Measurements from ENCODE around the gene C2CD2. TPM values are rescaled to one million over a fixed set of nuclear protein-coding genes. Genes with fewer than 3 reads are reported as not detected.

The C2CD2 gene
- total RNA-seq, 1 experiment from 2014 or later = 9.2 TPM

DNA sequence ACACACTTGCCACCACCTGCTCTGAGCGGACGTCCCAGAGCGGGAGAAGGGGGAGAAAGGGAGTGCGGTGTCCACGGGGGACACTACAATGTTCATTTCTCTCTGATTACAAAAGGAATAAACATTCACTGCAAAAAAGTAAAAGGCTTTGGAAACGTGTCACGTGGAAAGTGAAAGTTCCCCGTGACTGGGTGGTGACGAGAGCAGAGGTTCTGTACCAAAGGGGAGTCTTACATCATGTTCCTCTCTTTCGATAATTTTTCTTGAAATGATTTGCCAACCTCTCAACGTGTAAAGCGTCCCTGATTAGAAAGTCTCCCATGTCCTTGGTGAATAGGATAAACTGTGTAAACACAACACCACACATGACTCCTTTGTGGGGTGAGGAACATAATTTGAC lies 52.7 kb downstream of the C2CD2 start:
- DNase-seq (ENCODE audit: low spot score) = no peak
- Histone ChIP-seq H3K9me3 (ENCODE audit: low read depth, low read length, poor library complexity, severe bottlenecking) (no peaks in the 10 kb centered on the region), H3K27ac (ENCODE audit: low read depth, low read length, poor library complexity, severe bottlenecking) (no peak overlapping the region), H3K27me3 (replicated peaks; ENCODE audit: insufficient read depth, low read depth, low read length, poor library complexity) (no peaks in the 10 kb centered on the region), H3K36me3 (ENCODE audit: insufficient read depth, low read length, poor library complexity, severe bottlenecking) (no peaks in the 10 kb centered on the region), H3K4me1 (ENCODE audit: insufficient read depth, low read length, poor library complexity, severe bottlenecking) (peaks cover 10% of the 10 kb centered on the region), H3K4me3 (ENCODE audit: low read depth, low read length, poor library complexity, severe bottlenecking) (no peak overlapping the region)
- TF ChIP-seq EZH2 (IDR thresholded peaks at IDR 0.05; ENCODE audit: borderline replicate concordance, low read depth, low read length, poor library complexity, severe bottlenecking) = no peak
- TF ChIP-seq, protein P1, sequence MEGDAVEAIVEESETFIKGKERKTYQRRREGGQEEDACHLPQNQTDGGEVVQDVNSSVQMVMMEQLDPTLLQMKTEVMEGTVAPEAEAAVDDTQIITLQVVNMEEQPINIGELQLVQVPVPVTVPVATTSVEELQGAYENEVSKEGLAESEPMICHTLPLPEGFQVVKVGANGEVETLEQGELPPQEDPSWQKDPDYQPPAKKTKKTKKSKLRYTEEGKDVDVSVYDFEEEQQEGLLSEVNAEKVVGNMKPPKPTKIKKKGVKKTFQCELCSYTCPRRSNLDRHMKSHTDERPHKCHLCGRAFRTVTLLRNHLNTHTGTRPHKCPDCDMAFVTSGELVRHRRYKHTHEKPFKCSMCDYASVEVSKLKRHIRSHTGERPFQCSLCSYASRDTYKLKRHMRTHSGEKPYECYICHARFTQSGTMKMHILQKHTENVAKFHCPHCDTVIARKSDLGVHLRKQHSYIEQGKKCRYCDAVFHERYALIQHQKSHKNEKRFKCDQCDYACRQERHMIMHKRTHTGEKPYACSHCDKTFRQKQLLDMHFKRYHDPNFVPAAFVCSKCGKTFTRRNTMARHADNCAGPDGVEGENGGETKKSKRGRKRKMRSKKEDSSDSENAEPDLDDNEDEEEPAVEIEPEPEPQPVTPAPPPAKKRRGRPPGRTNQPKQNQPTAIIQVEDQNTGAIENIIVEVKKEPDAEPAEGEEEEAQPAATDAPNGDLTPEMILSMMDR (conservative IDR thresholded peaks at IDR 0.05; ENCODE audit: low read depth, low read length) = no peak
- intact Hi-C loops (cut with micrococcal nuclease; ENCODE audit: unreplicated experiment) = no loop called here
- ChIA-PET CTCF (no interaction called here), POLR2A (ENCODE audit: low non-redundant PET) (no interaction called here)
- no TSS peak for BruUV-seq (replicated peaks)

DNA sequence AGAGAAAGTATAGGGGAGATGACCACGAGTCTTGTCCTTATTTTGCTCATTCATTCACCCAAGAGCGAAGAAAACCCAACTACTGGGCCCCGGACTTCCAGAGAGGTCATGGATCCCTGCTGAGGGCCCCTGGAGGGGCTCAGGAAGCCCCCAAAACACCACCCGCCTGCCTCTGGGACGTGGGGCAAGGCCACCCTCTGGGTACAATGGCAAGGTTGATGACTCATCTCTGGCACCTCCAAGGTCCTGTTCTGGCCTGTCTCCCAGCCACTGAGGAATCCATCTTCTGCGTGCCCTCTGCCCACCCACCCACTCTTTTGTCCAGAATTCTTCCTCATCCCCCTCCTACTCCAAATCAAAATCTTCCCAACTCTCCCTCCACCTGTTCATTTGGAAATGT lies 53.4 kb downstream of the C2CD2 start:
- H3K27me3 ChIP-seq (replicated peaks; ENCODE audit: insufficient read depth, low read depth, low read length, poor library complexity) = no peaks in the 10 kb centered on the region
- H3K36me3 ChIP-seq (ENCODE audit: insufficient read depth, low read length, poor library complexity, severe bottlenecking) = no peaks in the 10 kb centered on the region
- no peak overlapping the region for H3K27ac ChIP-seq (ENCODE audit: low read depth, low read length, poor library complexity, severe bottlenecking)
- H3K4me1 ChIP-seq (ENCODE audit: insufficient read depth, low read length, poor library complexity, severe bottlenecking) = peaks cover 10% of the 10 kb centered on the region
- DNase-seq (ENCODE audit: low spot score) = no peak
- intact Hi-C loops (cut with micrococcal nuclease; ENCODE audit: unreplicated experiment) = no loop called here
- POLR2A ChIA-PET (ENCODE audit: low non-redundant PET) = no interaction called here
- no TSS peak for BruUV-seq (replicated peaks)
- H3K4me3 ChIP-seq (ENCODE audit: low read depth, low read length, poor library complexity, severe bottlenecking) = no peak overlapping the region
- TF ChIP-seq, protein P1 (conservative IDR thresholded peaks at IDR 0.05; ENCODE audit: low read depth, low read length) = no peak
- TF ChIP-seq EZH2 (IDR thresholded peaks at IDR 0.05; ENCODE audit: borderline replicate concordance, low read depth, low read length, poor library complexity, severe bottlenecking) = no peak
- no peaks in the 10 kb centered on the region for H3K9me3 ChIP-seq (ENCODE audit: low read depth, low read length, poor library complexity, severe bottlenecking)
- CTCF ChIA-PET = no interaction called here

DNA sequence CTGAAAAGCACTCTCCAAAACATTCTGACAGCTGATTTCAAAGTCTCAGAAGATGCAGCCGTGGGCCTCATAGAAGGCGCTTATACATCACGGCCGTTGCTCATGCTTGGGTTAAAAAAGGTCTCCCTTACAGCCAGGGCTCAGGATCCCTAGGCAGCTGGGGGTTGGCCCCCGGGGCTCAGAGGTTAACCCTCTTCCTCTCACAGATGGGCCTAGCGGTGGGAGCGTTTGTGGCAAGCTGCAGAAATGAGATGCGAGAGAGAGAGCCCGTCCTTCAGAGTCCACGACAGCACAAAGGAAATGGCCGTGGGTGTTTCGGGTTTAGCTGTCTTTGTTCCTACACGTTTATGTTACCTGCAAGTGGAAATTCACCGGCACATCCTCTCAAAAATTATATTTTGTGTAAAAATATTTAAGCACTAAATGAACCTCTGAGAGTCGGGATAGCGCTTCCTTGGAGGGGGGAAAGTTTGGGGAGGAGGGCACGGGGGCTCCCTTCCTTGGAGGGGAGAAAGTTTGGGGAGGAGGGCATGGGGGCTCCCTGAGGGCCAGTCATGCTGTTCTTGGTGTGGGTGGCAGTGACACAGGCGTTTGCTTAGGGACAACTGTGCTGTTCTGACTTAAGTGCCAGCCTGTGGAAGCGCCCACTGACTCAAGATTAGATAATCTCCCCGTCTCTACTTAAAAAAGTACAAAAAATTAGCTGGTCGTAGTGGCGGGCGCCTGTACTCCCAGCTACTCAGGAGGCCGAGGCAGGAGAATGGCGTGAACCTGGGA lies 54.2 kb downstream of the C2CD2 start:
- H3K36me3 ChIP-seq (ENCODE audit: insufficient read depth, low read length, poor library complexity, severe bottlenecking) = no peaks in the 10 kb centered on the region
- H3K27me3 ChIP-seq (replicated peaks; ENCODE audit: insufficient read depth, low read depth, low read length, poor library complexity) = no peaks in the 10 kb centered on the region
- H3K9me3 ChIP-seq (ENCODE audit: low read depth, low read length, poor library complexity, severe bottlenecking) = no peaks in the 10 kb centered on the region
- no TSS peak for BruUV-seq (replicated peaks)
- ChIA-PET POLR2A (ENCODE audit: low non-redundant PET) (no interaction called here), CTCF (no interaction called here)
- no peak overlapping the region for H3K27ac ChIP-seq (ENCODE audit: low read depth, low read length, poor library complexity, severe bottlenecking)
- TF ChIP-seq EZH2 (IDR thresholded peaks at IDR 0.05; ENCODE audit: borderline replicate concordance, low read depth, low read length, poor library complexity, severe bottlenecking) = no peak
- TF ChIP-seq, protein P1 (conservative IDR thresholded peaks at IDR 0.05; ENCODE audit: low read depth, low read length) = no peak
- no peak overlapping the region for H3K4me3 ChIP-seq (ENCODE audit: low read depth, low read length, poor library complexity, severe bottlenecking)
- peaks cover 10% of the 10 kb centered on the region for H3K4me1 ChIP-seq (ENCODE audit: insufficient read depth, low read length, poor library complexity, severe bottlenecking)
- no peak for DNase-seq (ENCODE audit: low spot score)
- intact Hi-C loops (cut with micrococcal nuclease; ENCODE audit: unreplicated experiment) = no loop called here
